ENCODE results near the gene CACUL1. TPM values are rescaled to one million over a fixed set of nuclear protein-coding genes. Genes with fewer than 3 reads are reported as not detected.
A peak's percentile ranks its signal among the peaks of the same experiment; 100 is the strongest.

The CACUL1 gene
- total and polyA plus RNA-seq, 2 of the 13 experiments (the other 11 are each of a cell fraction or from before 2014, with no cell fraction given) = 14.2 to 31.0 TPM

DNA sequence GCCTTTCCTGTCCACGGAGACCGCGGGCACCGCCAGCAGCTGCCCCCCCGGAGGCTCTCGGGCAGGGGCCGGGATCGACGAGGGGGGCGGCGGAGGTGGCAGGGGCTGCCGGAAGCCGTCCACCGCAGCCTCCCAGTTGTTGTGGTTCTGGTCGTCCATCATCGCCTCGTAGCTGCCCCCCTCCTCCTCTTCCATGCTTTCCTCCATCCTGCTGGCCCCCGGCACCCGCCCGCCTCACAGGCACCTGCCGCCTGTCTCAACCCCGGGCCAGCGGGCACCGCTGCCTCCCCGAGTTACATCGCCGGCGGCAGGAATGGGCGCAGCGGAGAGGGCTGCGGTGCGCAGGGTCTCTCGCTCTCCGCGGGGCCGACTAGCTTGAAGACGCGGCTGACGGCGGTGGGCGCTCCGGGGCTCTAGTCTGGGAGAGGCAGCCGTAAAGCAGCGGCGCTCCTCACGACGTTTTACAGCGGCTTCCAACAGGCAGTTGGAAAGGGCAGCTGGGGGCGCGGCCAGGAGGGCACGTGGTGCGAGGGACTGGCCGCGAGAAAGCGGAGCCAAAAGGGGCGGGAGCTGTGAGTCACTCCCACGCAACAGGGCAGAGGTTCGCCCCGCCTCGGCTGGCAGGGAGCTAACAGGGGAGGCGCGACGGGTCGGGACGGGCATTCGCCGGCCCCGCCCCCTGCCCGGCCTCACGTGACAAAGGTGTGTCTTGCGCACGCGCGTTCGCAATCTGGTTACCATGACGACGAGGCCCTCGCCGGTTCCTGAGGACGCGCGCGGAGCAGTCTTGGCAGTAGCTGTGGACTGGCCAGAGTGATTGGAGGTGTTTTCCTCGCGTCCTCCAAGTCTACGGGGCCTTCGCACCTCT, at the start of gene CACUL1 (continued):
- TF ChIP-seq ZNF629 (CRISPR knock-in tag; conservative IDR thresholded peaks at IDR 0.05) = no peak
- no peak for TF ChIP-seq ZNF557 (CRISPR knock-in tag; IDR thresholded peaks at IDR 0.05)
- 0 out of 2 replicates have a peak, but pooled peaks have one; percentile 11 for TF ChIP-seq ZNF577 (CRISPR knock-in tag; IDR thresholded peaks at IDR 0.05; ENCODE audit: borderline replicate concordance, low read depth)
- peak; percentile 93 for TF ChIP-seq RBFOX2 (IDR thresholded peaks at IDR 0.05; ENCODE audit: low read depth, low read length)
- TF ChIP-seq ZC3H4 (CRISPR knock-in tag; IDR thresholded peaks at IDR 0.05; ENCODE audit: borderline replicate concordance) = no peak
- peak; percentile 74; the same call in 1 of the 2 replicates for TF ChIP-seq REPIN1 (CRISPR knock-in tag; IDR thresholded peaks at IDR 0.05; ENCODE audit: borderline replicate concordance, low read depth)
- TF ChIP-seq, protein P1, sequence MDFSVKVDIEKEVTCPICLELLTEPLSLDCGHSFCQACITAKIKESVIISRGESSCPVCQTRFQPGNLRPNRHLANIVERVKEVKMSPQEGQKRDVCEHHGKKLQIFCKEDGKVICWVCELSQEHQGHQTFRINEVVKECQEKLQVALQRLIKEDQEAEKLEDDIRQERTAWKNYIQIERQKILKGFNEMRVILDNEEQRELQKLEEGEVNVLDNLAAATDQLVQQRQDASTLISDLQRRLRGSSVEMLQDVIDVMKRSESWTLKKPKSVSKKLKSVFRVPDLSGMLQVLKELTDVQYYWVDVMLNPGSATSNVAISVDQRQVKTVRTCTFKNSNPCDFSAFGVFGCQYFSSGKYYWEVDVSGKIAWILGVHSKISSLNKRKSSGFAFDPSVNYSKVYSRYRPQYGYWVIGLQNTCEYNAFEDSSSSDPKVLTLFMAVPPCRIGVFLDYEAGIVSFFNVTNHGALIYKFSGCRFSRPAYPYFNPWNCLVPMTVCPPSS (IDR thresholded peaks at IDR 0.05) = no peak
- TF ChIP-seq, protein P2, sequence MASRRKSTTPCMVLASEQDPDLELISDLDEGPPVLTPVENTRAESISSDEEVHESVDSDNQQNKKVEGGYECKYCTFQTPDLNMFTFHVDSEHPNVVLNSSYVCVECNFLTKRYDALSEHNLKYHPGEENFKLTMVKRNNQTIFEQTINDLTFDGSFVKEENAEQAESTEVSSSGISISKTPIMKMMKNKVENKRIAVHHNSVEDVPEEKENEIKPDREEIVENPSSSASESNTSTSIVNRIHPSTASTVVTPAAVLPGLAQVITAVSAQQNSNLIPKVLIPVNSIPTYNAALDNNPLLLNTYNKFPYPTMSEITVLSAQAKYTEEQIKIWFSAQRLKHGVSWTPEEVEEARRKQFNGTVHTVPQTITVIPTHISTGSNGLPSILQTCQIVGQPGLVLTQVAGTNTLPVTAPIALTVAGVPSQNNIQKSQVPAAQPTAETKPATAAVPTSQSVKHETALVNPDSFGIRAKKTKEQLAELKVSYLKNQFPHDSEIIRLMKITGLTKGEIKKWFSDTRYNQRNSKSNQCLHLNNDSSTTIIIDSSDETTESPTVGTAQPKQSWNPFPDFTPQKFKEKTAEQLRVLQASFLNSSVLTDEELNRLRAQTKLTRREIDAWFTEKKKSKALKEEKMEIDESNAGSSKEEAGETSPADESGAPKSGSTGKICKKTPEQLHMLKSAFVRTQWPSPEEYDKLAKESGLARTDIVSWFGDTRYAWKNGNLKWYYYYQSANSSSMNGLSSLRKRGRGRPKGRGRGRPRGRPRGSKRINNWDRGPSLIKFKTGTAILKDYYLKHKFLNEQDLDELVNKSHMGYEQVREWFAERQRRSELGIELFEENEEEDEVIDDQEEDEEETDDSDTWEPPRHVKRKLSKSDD (CRISPR knock-in tag; IDR thresholded peaks at IDR 0.05; ENCODE audit: low read depth) = no peak
- TF ChIP-seq EEA1 (CRISPR knock-in tag; IDR thresholded peaks at IDR 0.05; ENCODE audit: borderline replicate concordance) = no peak; the same call in 1 of the 2 replicates
- TF ChIP-seq, protein P3, sequence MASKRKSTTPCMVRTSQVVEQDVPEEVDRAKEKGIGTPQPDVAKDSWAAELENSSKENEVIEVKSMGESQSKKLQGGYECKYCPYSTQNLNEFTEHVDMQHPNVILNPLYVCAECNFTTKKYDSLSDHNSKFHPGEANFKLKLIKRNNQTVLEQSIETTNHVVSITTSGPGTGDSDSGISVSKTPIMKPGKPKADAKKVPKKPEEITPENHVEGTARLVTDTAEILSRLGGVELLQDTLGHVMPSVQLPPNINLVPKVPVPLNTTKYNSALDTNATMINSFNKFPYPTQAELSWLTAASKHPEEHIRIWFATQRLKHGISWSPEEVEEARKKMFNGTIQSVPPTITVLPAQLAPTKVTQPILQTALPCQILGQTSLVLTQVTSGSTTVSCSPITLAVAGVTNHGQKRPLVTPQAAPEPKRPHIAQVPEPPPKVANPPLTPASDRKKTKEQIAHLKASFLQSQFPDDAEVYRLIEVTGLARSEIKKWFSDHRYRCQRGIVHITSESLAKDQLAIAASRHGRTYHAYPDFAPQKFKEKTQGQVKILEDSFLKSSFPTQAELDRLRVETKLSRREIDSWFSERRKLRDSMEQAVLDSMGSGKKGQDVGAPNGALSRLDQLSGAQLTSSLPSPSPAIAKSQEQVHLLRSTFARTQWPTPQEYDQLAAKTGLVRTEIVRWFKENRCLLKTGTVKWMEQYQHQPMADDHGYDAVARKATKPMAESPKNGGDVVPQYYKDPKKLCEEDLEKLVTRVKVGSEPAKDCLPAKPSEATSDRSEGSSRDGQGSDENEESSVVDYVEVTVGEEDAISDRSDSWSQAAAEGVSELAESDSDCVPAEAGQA (IDR thresholded peaks at IDR 0.05; ENCODE audit: low read depth) = no peak
- TF ChIP-seq, protein P3 (CRISPR knock-in tag; IDR thresholded peaks at IDR 0.05; ENCODE audit: borderline replicate concordance) = no peak
- no peak for TF ChIP-seq GZF1 (CRISPR knock-in tag; IDR thresholded peaks at IDR 0.05)

All from HepG2 (cell line).